ENCODE data around the gene INTS1.

The INTS1 gene

GRCh38 chr7:1431226-1431625 lies 73.0 kb downstream of the INTS1 start:
- no peak for DNase-seq (ENCODE audit: low spot score)

- no peak for DNase-seq (ENCODE audit: low spot score)
These were observed 73.9 kb downstream of the INTS1 start for GRCh38 chr7:1430056-1430845.

- DNase-seq (ENCODE audit: low spot score): no peak
These were observed 75.2 kb downstream of the INTS1 start for GRCh38 chr7:1428941-1429501.

DNA sequence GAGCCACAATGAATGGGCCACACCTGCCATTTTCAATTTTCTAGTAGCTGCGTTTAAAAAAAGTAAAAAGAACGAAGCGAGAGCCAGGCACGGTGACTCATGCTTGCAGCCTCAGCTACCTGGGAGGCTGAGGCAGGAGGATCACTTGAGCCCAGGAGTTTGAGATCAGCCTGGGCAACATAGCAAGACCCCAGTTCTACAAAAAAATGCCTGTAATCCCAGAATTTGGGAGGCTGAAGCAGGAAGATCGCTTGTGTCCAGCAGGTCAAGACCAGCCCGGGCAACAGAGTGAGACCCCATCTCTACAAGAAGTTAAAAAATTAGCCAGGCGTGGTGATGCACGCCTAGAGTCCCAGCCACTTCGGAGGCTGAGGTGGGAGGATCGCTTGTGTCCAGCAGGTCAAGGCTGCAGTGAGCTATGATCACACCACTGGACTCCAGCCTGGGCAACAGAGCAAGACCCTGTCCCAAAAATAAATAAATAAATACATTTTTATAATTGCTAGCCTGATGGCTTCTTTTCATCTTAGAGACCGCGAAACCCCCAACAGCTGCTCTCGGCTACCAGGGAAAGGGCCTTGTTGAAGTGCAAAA lies 77.0 kb downstream of the INTS1 start:
- DNase-seq (ENCODE audit: low spot score): no peak

- DNase-seq (ENCODE audit: low spot score): no peak
These were observed 77.7 kb downstream of the INTS1 start for GRCh38 chr7:1426474-1426873.

- no peak for DNase-seq (ENCODE audit: low spot score)
These were observed 78.7 kb downstream of the INTS1 start for GRCh38 chr7:1425292-1426136.

- no peak for DNase-seq (ENCODE audit: low spot score)
These were observed 80.1 kb downstream of the INTS1 start for GRCh38 chr7:1424041-1424440.

DNA sequence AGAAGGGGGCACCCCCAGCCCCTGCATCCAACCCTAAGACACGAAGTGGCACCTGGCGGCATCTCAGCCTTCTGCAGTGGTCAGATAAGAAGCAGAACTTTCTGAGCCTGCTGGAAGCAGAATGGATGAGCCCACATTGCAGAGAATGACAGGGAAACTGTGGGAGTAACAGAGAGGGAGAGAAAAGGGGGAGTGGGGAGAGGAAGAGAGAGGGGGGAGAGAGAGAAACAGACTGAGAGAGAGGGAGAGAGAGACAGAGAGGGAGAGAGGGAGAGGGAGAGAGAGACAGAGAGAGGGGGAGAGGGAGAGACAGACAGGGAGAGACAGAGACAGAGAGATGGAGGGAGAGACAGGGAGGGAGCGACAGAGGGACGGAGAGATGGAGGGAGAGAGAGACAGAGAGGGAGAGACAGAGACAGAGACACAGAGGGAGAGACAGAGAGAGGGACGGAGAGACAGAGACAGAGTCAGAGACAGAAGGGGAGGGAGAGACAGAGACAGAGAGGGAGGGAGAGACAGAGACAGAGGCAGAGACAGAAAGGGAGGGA lies 80.9 kb downstream of the INTS1 start:
- DNase-seq (ENCODE audit: low spot score): no peak

DNA sequence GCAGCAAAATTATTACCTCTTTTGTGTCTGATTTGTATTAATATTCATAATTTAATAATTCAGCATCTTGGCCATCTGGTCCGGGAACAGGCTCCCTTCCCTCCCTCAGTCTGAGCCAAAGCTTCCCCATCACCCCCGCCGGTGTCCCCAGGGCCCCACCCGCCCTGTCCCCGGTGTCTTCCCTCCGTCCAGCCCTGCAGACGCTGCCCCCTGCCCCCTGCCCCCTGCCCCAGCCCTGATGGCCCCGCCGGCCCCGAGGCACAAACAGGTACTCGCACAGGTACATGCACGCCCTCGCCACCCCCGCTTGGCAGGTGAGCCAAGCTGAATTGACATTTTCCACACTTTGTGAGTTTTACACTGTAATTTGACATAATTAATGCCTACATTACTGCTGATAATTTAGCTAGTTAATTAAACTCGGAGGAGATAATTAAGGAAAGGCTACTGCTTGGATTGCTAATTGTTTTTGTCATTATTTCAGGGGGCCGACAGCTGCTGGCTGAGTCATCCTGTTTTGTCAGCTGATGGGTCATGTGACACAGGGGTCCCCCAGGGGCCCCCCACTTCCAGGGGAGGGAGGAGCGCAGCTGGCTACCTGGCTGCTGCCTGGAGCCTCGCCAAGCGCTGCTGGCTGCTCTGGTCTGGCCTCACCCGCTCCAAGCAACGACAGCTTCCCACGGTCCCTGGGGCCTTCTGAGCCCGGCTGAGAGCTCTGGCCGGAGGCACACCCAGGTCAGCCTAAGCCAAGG lies 81.5 kb downstream of the INTS1 start:
- no peak for DNase-seq (ENCODE audit: low spot score)

GRCh38 chr7:1421946-1422345 lies 82.2 kb downstream of the INTS1 start:
- DNase-seq (ENCODE audit: low spot score): no peak

GRCh38 chr7:1421020-1421790 lies 83.0 kb downstream of the INTS1 start:
- no peak for DNase-seq (ENCODE audit: low spot score)

Data from cerebellar cortex (tissue), 1 donor.